NCI-H748 treated with DMSO at 0.1 percent for 48 hours (cell line): ENCODE data around the gene SLC2A2.
A peak's percentile ranks its signal among the peaks of the same experiment; 100 is the strongest.
"Not testable (repeated sequence)": the region's sequence is repeated elsewhere in the genome, so short reads cannot be mapped to it uniquely, and the experiment has no call there.

ENCODE experiments used
- DNase-seq: peaks from one replicate; lab custom pipeline; 2025; lab: John Stamatoyannopoulos, UW

The SLC2A2 gene

GRCh38 chr3:170988378-170988777 is 38.1 kb downstream of the SLC2A2 start:
- no peak for DNase-seq

- no peak for DNase-seq
Measured at GRCh38 chr3:170985304-170985703, 41.2 kb downstream of the SLC2A2 start.

- DNase-seq: no peak
Measured at GRCh38 chr3:170982733-170983132, 43.8 kb downstream of the SLC2A2 start.

GRCh38 chr3:170980399-170980798 is 46.1 kb downstream of the SLC2A2 start:
- DNase-seq: no peak

GRCh38 chr3:170977949-170978745 is 48.4 kb downstream of the SLC2A2 start:
- no peak for DNase-seq

GRCh38 chr3:170976190-170976519 is 50.4 kb downstream of the SLC2A2 start:
- no peak for DNase-seq

- no peak for DNase-seq
Measured at GRCh38 chr3:170975283-170976189, 51.0 kb downstream of the SLC2A2 start.

GRCh38 chr3:170974872-170975271 is 51.6 kb downstream of the SLC2A2 start:
- DNase-seq: no peak

GRCh38 chr3:170972917-170973316 is 53.6 kb downstream of the SLC2A2 start:
- DNase-seq: not testable (repeated sequence)

GRCh38 chr3:170967126-170967525 is 59.4 kb downstream of the SLC2A2 start:
- DNase-seq: no peak

- no peak for DNase-seq
Measured at GRCh38 chr3:170966495-170966894, 60.0 kb downstream of the SLC2A2 start.

- no peak for DNase-seq
Measured at GRCh38 chr3:170962411-170962810, 64.1 kb downstream of the SLC2A2 start.

GRCh38 chr3:170961616-170962400 is 64.7 kb downstream of the SLC2A2 start:
- DNase-seq: peak; percentile 6

- DNase-seq: no peak
Measured at GRCh38 chr3:170959457-170959856, 67.1 kb downstream of the SLC2A2 start.

GRCh38 chr3:170956647-170957046 is 69.9 kb downstream of the SLC2A2 start:
- no peak for DNase-seq

GRCh38 chr3:170953736-170954135 is 72.8 kb downstream of the SLC2A2 start:
- DNase-seq: no peak

- no peak for DNase-seq
Measured at GRCh38 chr3:170953229-170953628, 73.3 kb downstream of the SLC2A2 start.

- DNase-seq: no peak
Measured at GRCh38 chr3:170949211-170949610, 77.3 kb downstream of the SLC2A2 start.

GRCh38 chr3:170947018-170947769 is 79.3 kb downstream of the SLC2A2 start:
- no peak for DNase-seq
